ENCODE data around the gene LMF1.

LMF1 gene

DNA sequence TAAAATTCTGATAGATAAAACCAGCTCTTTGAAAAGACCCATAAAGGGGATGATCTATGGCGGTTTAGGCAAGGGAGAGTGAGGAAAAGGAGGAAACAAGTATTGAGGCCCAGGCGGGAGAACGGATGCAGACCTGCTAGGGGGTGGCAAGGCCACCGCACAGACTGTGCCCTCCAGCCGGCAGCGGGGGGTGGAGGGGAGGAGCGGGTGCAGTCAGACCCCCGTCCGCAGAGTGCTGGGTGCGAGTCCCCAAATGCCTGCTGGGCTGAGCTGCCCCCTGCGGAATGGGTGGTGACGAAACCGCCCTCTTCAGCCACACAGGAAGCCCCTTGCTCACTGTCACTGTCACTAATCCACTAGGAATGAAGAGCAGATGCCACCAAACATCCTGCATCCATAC, 46.0 kb downstream of the LMF1 start:
- H3K27ac ChIP-seq = no peak overlapping the region
- no peak for TF ChIP-seq CTCF (IDR thresholded peaks at IDR 0.05)
- no peak overlapping the region for H3K4me3 ChIP-seq (ENCODE audit: low read depth, low read length)
- no peaks in the 10 kb centered on the region for H3K27me3 ChIP-seq (ENCODE audit: control insufficient read depth, insufficient read depth, low read length)
- H3K9me3 ChIP-seq (ENCODE audit: control insufficient read depth, low read length) = no peaks in the 10 kb centered on the region
- no peak overlapping the region for H2AFZ ChIP-seq
- H3K9ac ChIP-seq = no peak overlapping the region
- no peaks in the 10 kb centered on the region for H3K36me3 ChIP-seq (ENCODE audit: control insufficient read depth, insufficient read depth, low read length)
- no peaks in the 10 kb centered on the region for H3K4me1 ChIP-seq
- no peaks in the 10 kb centered on the region for H3K79me2 ChIP-seq
- no peak overlapping the region for H3K4me2 ChIP-seq (ENCODE audit: low read length)

DNA sequence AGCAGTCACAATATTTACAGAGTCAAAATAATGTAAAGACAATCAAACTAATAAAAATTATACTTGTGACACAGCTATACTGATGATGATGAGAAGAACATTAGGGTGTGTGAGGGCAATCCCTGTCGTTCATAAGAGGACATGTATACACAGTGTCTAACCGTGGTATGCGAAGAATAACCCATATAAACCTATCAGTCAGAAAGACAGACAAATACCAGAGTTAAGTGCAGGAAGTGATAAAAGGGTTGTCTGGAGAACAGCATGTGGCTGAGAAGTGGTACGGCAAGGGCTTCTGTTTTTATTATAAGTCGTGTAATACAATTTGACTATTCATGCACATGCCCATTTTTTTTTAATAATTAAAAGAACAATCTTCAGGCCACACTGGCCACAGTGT, 46.7 kb downstream of the LMF1 start:
- no peak overlapping the region for H2AFZ ChIP-seq
- TF ChIP-seq CTCF (IDR thresholded peaks at IDR 0.05) = no peak
- no peaks in the 10 kb centered on the region for H3K9me3 ChIP-seq (ENCODE audit: control insufficient read depth, low read length)
- H3K4me2 ChIP-seq (ENCODE audit: low read length) = no peak overlapping the region
- H3K36me3 ChIP-seq (ENCODE audit: control insufficient read depth, insufficient read depth, low read length) = no peaks in the 10 kb centered on the region
- H3K79me2 ChIP-seq = no peaks in the 10 kb centered on the region
- no peaks in the 10 kb centered on the region for H3K27me3 ChIP-seq (ENCODE audit: control insufficient read depth, insufficient read depth, low read length)
- H3K4me3 ChIP-seq (ENCODE audit: low read depth, low read length) = no peak overlapping the region
- no peak overlapping the region for H3K27ac ChIP-seq
- no peak overlapping the region for H3K9ac ChIP-seq
- no peaks in the 10 kb centered on the region for H3K4me1 ChIP-seq

- no peaks in the 10 kb centered on the region for H3K27me3 ChIP-seq (ENCODE audit: control insufficient read depth, insufficient read depth, low read length)
- no peaks in the 10 kb centered on the region for H3K4me1 ChIP-seq
- H2AFZ ChIP-seq = no peak overlapping the region
- H3K79me2 ChIP-seq = no peaks in the 10 kb centered on the region
- H3K9ac ChIP-seq = no peak overlapping the region
- H3K9me3 ChIP-seq (ENCODE audit: control insufficient read depth, low read length) = no peaks in the 10 kb centered on the region
- no peak overlapping the region for H3K4me2 ChIP-seq (ENCODE audit: low read length)
- H3K27ac ChIP-seq = no peak overlapping the region
- no peaks in the 10 kb centered on the region for H3K36me3 ChIP-seq (ENCODE audit: control insufficient read depth, insufficient read depth, low read length)
- H3K4me3 ChIP-seq (ENCODE audit: low read depth, low read length) = no peak overlapping the region
- TF ChIP-seq CTCF (IDR thresholded peaks at IDR 0.05) = no peak
Measured at GRCh38 chr16:923184-923583, 47.6 kb downstream of the LMF1 start.

DNA sequence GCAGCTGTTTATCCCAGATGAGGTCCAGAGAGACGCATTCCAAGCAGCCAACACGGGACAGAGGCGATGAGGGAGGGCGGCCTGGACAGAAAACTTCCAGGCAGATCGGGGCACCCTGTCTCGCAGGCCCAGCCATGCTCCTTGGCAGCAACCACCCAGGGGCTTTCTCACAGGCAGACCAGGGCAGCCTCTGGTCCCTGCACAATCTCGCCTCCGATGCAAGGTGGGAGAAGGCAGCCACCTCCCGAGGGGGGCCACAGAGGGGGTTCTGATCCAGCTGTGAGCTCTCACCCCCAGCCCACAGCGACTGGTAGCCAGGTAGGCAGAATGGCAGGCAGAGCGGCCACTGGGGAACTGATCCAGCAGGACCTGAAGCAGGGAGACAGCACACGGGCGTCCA, 48.7 kb downstream of the LMF1 start:
- Histone ChIP-seq H2AFZ (no peak overlapping the region), H3K27me3 (ENCODE audit: control insufficient read depth, insufficient read depth, low read length) (no peaks in the 10 kb centered on the region), H3K79me2 (no peaks in the 10 kb centered on the region), H3K4me1 (no peaks in the 10 kb centered on the region), H3K9ac (no peak overlapping the region), H3K27ac (no peak overlapping the region), H3K36me3 (ENCODE audit: control insufficient read depth, insufficient read depth, low read length) (no peaks in the 10 kb centered on the region), H3K4me2 (ENCODE audit: low read length) (no peak overlapping the region), H3K4me3 (ENCODE audit: low read depth, low read length) (no peak overlapping the region), H3K9me3 (ENCODE audit: control insufficient read depth, low read length) (no peaks in the 10 kb centered on the region)
- TF ChIP-seq CTCF (IDR thresholded peaks at IDR 0.05) = no peak

DNA sequence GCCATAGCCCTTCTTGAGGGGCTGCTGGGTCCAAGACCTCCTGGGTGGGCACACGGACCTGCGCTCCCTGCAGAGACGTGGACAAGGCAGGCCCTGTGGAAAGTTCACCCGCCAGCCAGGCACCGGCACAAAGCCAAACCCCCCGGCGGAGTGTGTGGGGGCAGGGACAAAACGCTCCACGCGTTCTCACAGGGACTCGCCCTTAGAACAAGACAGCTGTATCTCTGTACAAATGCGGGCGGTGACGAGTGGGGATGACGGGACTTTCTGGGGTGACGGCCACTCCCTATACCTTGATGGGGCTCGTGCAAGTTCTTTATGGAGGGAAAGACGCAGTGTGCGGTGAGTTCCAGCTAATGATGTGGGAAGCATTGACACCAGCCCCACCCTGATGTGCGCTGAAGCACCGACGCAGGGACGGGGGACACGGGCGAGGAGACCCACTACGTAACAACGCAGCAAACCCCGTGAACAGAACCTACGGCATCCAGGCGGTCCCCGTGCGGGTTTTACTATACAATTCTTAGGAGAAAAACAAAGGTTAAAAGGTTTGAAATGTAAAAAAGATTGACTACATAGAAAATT, 49.4 kb downstream of the LMF1 start:
- H3K4me3 ChIP-seq (ENCODE audit: low read depth, low read length) = no peak overlapping the region
- no peak for TF ChIP-seq CTCF (IDR thresholded peaks at IDR 0.05)
- H3K4me2 ChIP-seq (ENCODE audit: low read length) = no peak overlapping the region
- no peaks in the 10 kb centered on the region for H3K27me3 ChIP-seq (ENCODE audit: control insufficient read depth, insufficient read depth, low read length)
- H3K9ac ChIP-seq = no peak overlapping the region
- H3K4me1 ChIP-seq = no peaks in the 10 kb centered on the region
- no peak overlapping the region for H3K27ac ChIP-seq
- H3K9me3 ChIP-seq (ENCODE audit: control insufficient read depth, low read length) = no peaks in the 10 kb centered on the region
- H2AFZ ChIP-seq = no peak overlapping the region
- H3K79me2 ChIP-seq = no peaks in the 10 kb centered on the region
- H3K36me3 ChIP-seq (ENCODE audit: control insufficient read depth, insufficient read depth, low read length) = no peaks in the 10 kb centered on the region

Measured in parathyroid adenoma (tissue), 2 donors.